Measurements from ENCODE around the gene JAG1.
A peak's percentile ranks its signal among the peaks of the same experiment; 100 is the strongest.

Gene JAG1

GRCh38 chr20:10673842-10674683 is at the start of gene JAG1:
Gene JAG1 (minus strand): TSS chr20:10673999. CDS start chr20:10673530, 469 bp downstream.
- peak; percentile 28 for DNase-seq

- DNase-seq: no peak
Observed at GRCh38 chr20:10721976-10722375, 48.2 kb upstream of the JAG1 start.

GRCh38 chr20:10721137-10721896 is 47.5 kb upstream of the JAG1 start:
- DNase-seq: no peak

GRCh38 chr20:10720565-10720964 is 46.8 kb upstream of the JAG1 start:
- no peak for DNase-seq

- no peak for DNase-seq
Observed at GRCh38 chr20:10719740-10720385, 46.1 kb upstream of the JAG1 start.

GRCh38 chr20:10718661-10719060 is 44.9 kb upstream of the JAG1 start:
- no peak for DNase-seq

GRCh38 chr20:10716855-10717254 is 43.1 kb upstream of the JAG1 start:
- no peak for DNase-seq

GRCh38 chr20:10715035-10715434 is 41.2 kb upstream of the JAG1 start:
- no peak for DNase-seq

- no peak for DNase-seq
Observed at GRCh38 chr20:10714236-10714975, 40.6 kb upstream of the JAG1 start.

GRCh38 chr20:10713161-10713560 is 39.4 kb upstream of the JAG1 start:
- no peak for DNase-seq

GRCh38 chr20:10711903-10712451 is 38.2 kb upstream of the JAG1 start:
- no peak for DNase-seq

GRCh38 chr20:10710991-10711775 is 37.4 kb upstream of the JAG1 start:
- no peak for DNase-seq

- no peak for DNase-seq
Observed at GRCh38 chr20:10709916-10710315, 36.1 kb upstream of the JAG1 start.

GRCh38 chr20:10708351-10709185 is 34.8 kb upstream of the JAG1 start:
- DNase-seq: no peak

- no peak for DNase-seq
Observed at GRCh38 chr20:10707791-10708190, 34.0 kb upstream of the JAG1 start.

GRCh38 chr20:10707068-10707467 is 33.3 kb upstream of the JAG1 start:
- no peak for DNase-seq

- DNase-seq: no peak
Observed at GRCh38 chr20:10706460-10706811, 32.6 kb upstream of the JAG1 start.

- no peak for DNase-seq
Observed at GRCh38 chr20:10705801-10706459, 32.1 kb upstream of the JAG1 start.

- DNase-seq: no peak
Observed at GRCh38 chr20:10701607-10702006, 27.8 kb upstream of the JAG1 start.

GRCh38 chr20:10699941-10700340 is 26.1 kb upstream of the JAG1 start:
- DNase-seq: no peak

Data from NK-92 treated with Interleukin-12 subunit alpha and Interleukin-12 subunit beta, amount 100 ng/mL, for 24 hours (cell line).